Measurements from ENCODE around the gene PHACTR2. TPM values are rescaled to one million over a fixed set of nuclear protein-coding genes. Genes with fewer than 3 reads are reported as not detected.

Gene PHACTR2
- total and polyA plus RNA-seq, 10 of the 15 experiments (the other 5 are each of a cell fraction or from before 2014, with no cell fraction given) = 1.4 to 19.1 (median 5.3) TPM

- CTCF ChIA-PET = interaction anchor here (0.6 to 1.3 kb wide), 2 partner anchors 10 to 80 kb away, joined by 3 read pairs; no protein-coding TSS in a partner anchor
- no peak overlapping the region for H3K4me2 ChIP-seq (ENCODE audit: control insufficient read depth, insufficient read depth)
- H3K27me3 ChIP-seq (replicated peaks in 1 of 2; ENCODE audit: control insufficient read depth in 2 of 2, insufficient read depth in 2 of 2, low read length in 1 of 2) = no peaks in the 10 kb centered on the region
- SMC1A ChIA-PET (ENCODE audit: uncharacterized antibody, unreplicated experiment) = interaction anchor here (1.0 kb wide), 1 partner anchor 38 kb away, joined by 4 read pairs; no protein-coding TSS in a partner anchor
- H3K9me3 ChIP-seq (replicated peaks; ENCODE audit: control insufficient read depth, insufficient read depth, low read length) = no peaks in the 10 kb centered on the region
- BruUV-seq (replicated peaks) = no TSS peak
- ATAC-seq (no peak), FAIRE-seq (no peak), DNase-seq (ENCODE audit: low read depth, low spot score) (no peak)
- RAD21 ChIA-PET (ENCODE audit: unreplicated experiment) = no interaction called here
- no peak for TF ChIP-seq ZNF274 (IDR thresholded peaks at IDR 0.05; ENCODE audit: insufficient read depth, insufficient read length)
- no peak for TF ChIP-seq STAT1 (conservative IDR thresholded peaks at IDR 0.05)
- no peak for TF ChIP-seq USF2 (IDR thresholded peaks at IDR 0.05; ENCODE audit: borderline replicate concordance, low read depth, low read length)
- no peak for TF ChIP-seq ZNF217 (IDR thresholded peaks at IDR 0.05)
- TF ChIP-seq SRF (IDR thresholded peaks at IDR 0.05; ENCODE audit: low read depth in 2 of 2, low read length in 2 of 2) = no peak
- TF ChIP-seq FOXK2 (IDR thresholded peaks at IDR 0.05) = no peak
- TF ChIP-seq PKNOX1 (IDR thresholded peaks at IDR 0.05) = no peak
- no peak for TF ChIP-seq BCL11A (IDR thresholded peaks at IDR 0.05; ENCODE audit: low read depth, low read length)
- no peak for TF ChIP-seq LARP7 (IDR thresholded peaks at IDR 0.05)
- no peak for TF ChIP-seq CREB1 (IDR thresholded peaks at IDR 0.05; ENCODE audit: low read depth)
- TF ChIP-seq RUNX3 (IDR thresholded peaks at IDR 0.05; ENCODE audit: low read length) = no peak
- no peak for TF ChIP-seq EP300 (IDR thresholded peaks at IDR 0.05; ENCODE audit: borderline replicate concordance in 1 of 2, control insufficient read depth in 1 of 2, low read depth in 2 of 2, low read length in 2 of 2)
- no peak for TF ChIP-seq CUX1 (IDR thresholded peaks at IDR 0.05; ENCODE audit: insufficient replicate concordance, low read depth, low read length)
- TF ChIP-seq TBL1XR1 (IDR thresholded peaks at IDR 0.05; ENCODE audit: low read depth, low read length) = no peak
- intact Hi-C loops (cut with micrococcal nuclease; ENCODE audit: unreplicated experiment) (no loop called here), in situ Hi-C loops (cut with MboI) (no loop called here)
- no peaks in the 10 kb centered on the region for H4K20me1 ChIP-seq (ENCODE audit: control insufficient read depth, insufficient read depth)
- no peak overlapping the region for H2AFZ ChIP-seq (ENCODE audit: control insufficient read depth, low read depth, low read length)
- POLR2A ChIA-PET = no interaction called here
- no peaks in the 10 kb centered on the region for H3K36me3 ChIP-seq (ENCODE audit: control insufficient read depth in 2 of 2, insufficient read depth in 2 of 2, low read length in 1 of 2)
- H3K27ac ChIP-seq (ENCODE audit: control insufficient read depth, insufficient read depth) = no peak overlapping the region
- 31% methylated on average over 3 of the region's 3 CpGs for WGBS (ENCODE audit: insufficient coverage, insufficient replicate concordance, low lambda C conversion rate, missing lambda C conversion rate)
- no peak overlapping the region for H3K4me3 ChIP-seq
- no peaks in the 10 kb centered on the region for H3K4me1 ChIP-seq (ENCODE audit: control insufficient read depth, insufficient read depth, low read length)
- H3K79me2 ChIP-seq (ENCODE audit: control insufficient read depth, insufficient read depth, low read length) = no peaks in the 10 kb centered on the region
- H3K9ac ChIP-seq (ENCODE audit: control insufficient read depth, insufficient read depth, low read length) = no peak overlapping the region
Measured at GRCh38 chr6:143762126-143762525, 84.4 kb downstream of the PHACTR2 start.
